GM10266 (cell line): ENCODE data around the gene TTC13.
"Not testable (repeated sequence)": the region's sequence is repeated elsewhere in the genome, so short reads cannot be mapped to it uniquely, and the experiment has no call there.

Experiments
- DNase-seq: peaks from one replicate; pipeline ENCODE4 v3.0.0; 2012; ENCODE audit errors: extremely low spot score
- TF ChIP-seq, protein P1 (sequence below): IDR thresholded peaks from 2 replicates; pipeline ENCODE4 v1.5.1; 2012; ENCODE audit warnings: mild to moderate bottlenecking, low read depth; ENCODE audit not compliant: control insufficient read depth, insufficient read depth; ENCODE audit errors: missing control alignments

Gene TTC13, protein sequence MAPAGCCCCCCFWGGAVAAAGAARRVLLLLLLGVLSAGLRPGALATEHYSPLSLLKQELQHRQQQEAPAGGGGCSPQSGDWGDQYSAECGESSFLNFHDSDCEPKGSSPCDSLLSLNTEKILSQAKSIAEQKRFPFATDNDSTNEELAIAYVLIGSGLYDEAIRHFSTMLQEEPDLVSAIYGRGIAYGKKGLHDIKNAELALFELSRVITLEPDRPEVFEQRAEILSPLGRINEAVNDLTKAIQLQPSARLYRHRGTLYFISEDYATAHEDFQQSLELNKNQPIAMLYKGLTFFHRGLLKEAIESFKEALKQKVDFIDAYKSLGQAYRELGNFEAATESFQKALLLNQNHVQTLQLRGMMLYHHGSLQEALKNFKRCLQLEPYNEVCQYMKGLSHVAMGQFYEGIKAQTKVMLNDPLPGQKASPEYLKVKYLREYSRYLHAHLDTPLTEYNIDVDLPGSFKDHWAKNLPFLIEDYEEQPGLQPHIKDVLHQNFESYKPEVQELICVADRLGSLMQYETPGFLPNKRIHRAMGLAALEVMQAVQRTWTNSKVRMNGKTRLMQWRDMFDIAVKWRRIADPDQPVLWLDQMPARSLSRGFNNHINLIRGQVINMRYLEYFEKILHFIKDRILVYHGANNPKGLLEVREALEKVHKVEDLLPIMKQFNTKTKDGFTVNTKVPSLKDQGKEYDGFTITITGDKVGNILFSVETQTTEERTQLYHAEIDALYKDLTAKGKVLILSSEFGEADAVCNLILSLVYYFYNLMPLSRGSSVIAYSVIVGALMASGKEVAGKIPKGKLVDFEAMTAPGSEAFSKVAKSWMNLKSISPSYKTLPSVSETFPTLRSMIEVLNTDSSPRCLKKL

DNA sequence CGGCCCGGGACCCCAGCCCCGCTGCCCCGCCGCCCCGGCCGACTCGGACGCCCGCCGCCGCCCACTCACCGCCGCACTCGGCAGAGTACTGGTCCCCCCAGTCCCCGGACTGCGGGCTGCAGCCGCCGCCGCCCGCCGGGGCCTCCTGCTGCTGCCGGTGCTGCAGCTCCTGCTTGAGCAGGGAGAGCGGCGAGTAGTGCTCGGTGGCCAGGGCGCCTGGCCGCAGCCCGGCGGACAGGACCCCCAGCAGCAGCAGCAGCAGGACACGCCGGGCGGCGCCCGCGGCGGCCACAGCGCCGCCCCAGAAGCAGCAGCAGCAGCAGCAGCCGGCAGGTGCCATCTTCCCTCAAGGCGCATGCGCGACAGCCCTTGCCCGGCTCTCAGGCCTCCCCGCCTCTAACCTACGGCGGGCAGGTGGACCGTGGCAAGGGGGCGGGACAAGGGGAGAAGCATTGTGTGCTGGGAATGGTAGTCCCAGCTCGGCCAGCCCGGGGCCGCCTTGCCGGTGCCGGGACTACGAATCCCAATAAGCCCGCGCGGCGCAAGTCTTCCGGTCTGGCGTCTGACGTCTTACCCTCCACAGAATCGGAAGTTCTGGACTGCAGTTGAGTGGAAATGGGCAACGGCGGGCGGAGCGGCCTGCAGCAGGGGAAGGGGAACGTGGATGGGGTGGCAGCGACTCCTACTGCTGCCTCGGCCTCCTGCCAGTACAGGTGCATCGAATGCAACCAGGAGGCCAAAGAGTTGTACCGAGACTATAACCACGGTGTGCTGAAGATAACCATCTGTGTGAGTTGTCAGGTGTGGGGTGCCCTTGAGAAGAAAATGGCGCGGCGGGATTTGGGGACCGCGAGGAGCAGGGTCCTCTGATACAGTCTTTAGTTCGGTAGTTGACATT is at the start of gene TTC13, which contains the start of gene ARV1:
Gene TTC13, minus strand, starts transcription at position 371 of the 898 bp plus-strand sequence. Its CDS starts 31 bp downstream, at position 340.
Gene ARV1, plus strand, starts transcription at position 604 of the 898 bp plus-strand sequence. Its CDS starts 12 bp downstream, at position 616.
- peak; percentile 98 for DNase-seq
- TF ChIP-seq, protein P1, sequence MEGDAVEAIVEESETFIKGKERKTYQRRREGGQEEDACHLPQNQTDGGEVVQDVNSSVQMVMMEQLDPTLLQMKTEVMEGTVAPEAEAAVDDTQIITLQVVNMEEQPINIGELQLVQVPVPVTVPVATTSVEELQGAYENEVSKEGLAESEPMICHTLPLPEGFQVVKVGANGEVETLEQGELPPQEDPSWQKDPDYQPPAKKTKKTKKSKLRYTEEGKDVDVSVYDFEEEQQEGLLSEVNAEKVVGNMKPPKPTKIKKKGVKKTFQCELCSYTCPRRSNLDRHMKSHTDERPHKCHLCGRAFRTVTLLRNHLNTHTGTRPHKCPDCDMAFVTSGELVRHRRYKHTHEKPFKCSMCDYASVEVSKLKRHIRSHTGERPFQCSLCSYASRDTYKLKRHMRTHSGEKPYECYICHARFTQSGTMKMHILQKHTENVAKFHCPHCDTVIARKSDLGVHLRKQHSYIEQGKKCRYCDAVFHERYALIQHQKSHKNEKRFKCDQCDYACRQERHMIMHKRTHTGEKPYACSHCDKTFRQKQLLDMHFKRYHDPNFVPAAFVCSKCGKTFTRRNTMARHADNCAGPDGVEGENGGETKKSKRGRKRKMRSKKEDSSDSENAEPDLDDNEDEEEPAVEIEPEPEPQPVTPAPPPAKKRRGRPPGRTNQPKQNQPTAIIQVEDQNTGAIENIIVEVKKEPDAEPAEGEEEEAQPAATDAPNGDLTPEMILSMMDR, result peak; percentile 72

DNA sequence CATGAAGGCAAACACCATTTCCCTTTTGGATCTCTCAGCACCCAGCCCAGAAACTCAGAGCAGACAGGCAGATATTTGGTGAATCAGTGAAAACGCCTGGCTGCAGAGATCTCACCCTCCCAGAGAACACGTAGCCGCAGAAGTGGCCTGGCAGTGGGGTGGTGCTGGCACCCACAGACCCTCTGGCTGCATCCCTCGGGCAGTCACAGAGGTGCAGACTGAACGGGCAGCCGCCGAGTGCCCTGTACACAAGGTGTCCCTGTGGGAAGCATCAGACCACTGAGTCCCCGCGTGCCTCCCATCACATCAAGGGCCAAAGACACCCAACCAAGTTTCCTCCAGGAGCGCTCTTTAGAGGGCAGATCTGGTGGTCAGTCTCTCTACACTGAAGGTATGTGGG is 49.3 kb upstream of the TTC13 start:
- TF ChIP-seq, protein P1, result no peak
- no peak for DNase-seq

DNA sequence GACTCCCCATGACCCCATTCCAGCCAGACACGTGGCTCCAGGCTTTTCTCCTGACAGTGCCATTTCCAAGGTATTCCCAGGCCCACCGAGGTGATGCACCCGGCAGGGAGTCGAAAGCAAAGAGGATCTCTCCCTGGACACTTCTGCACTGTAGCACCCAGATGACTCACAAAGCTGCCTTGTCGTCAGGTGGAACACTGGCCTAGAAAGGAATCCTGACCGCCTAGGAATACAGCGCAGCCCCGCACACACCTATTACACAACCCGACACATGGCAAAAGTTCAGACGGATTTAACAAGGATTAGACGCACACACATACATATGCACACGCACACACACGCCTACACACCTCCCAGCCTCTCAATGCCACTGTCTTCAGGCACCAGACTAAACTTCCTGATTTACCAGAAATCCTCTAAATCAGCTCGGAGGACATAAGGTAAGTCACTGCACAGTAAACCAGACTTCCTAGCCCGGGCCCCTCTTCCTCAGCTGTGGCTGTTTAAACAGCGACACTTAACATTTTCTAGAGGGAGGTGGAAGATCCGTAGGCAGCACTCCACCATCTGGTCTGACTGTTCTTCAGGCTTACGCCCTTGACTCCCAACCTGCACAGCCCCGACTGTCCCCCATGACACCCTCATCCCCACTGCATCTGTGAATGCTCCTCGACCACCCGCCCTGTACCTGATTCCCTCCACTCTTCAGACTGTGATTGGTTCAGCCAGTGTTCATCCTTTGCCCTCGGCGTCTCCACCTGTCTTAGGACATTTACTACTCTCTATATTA is 48.7 kb upstream of the TTC13 start:
- TF ChIP-seq, protein P1, result no peak
- DNase-seq, result no peak

DNA sequence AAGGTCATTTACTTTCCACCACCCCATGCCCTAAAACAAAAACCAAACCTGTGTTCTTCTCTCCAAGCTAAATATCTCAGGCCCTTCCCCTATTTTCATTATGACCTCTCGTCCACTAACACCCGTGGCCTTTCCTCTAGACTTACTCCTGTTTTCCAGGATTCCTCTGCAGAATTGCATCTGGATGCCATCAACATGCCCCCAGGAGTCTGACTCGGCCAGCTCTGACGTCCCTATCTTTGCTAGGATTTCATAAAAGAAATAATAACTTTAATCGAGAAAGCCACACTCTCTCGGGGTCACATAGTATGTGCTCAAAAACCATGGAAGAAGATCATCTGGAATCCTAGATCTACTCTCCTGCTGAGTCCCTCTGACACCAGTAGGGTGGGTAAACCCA is 47.9 kb upstream of the TTC13 start:
- TF ChIP-seq, protein P1, result no peak

DNA sequence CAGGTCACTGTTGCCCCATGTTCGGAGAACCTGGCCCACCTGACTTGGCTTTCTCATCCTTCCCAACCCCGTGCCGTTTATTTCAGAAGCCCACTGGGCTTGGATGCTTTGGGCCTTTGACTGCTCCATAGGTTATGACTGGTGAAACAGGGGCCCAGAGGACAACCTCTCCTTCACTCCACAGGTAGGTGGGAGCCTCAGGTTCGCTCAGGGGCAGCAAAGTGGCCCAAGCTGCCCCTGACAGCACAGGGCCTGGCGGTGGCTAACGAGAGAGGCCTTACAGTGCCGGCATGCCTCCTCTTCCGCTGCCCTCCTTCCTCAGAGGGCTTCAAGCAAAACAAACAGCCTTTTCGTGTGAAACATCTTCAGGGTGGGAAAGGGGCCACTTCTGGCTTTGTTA is 44.5 kb upstream of the TTC13 start:
- TF ChIP-seq, protein P1, result no peak

More for the DNA sequence above, 47.9 kb upstream of the TTC13 start:
- DNase-seq, result no peak

DNA sequence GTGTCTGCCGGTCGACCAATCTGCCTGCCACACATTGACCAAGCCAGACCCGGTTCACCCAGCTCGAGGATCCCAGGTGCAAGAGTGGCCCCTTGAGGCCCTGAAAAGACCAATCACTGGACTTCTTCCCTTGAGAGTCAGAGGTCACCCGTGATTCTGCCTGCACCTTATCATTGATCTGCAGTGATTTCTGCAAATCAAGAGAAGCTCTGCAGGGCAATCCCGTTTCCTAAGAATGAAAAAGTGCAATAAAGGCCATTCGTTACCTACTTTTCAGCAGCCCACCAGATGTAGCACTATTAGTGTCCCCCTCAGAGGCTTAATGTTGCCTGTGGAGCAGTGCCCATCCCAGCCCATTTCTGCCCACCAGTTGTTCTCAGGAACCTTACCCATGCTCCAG is 43.9 kb upstream of the TTC13 start:
- not testable (repeated sequence) for DNase-seq

More for the DNA sequence above, 44.5 kb upstream of the TTC13 start:
- no peak for DNase-seq
